Thoracic aorta (tissue), 2 donors: ENCODE results near the gene DNAH7. TPM values are rescaled to one million over a fixed set of nuclear protein-coding genes. Genes with fewer than 3 reads are reported as not detected.

ENCODE experiments used
- ATAC-seq: fragments of 150-250 bp; one replicate; pipeline ENCODE4 v1.8.0; 2017; ENCODE audit warnings: low read depth; ENCODE audit not compliant: insufficient number of reproducible peaks, low FRiP score
- DNase-seq: peaks from one replicate; pipeline ENCODE4 v3.0.0-alpha.2; 2020; ENCODE audit warnings: low spot score
- H3K27ac ChIP-seq, 2 donors: fragments of 200-600 bp; sonication (generic); 1 replicate in 1 of 2; 2 replicates in 1 of 2; pipeline ENCODE4 v1.5.1; 2016; ENCODE audit warnings: mild to moderate bottlenecking in 2 of 2, moderate library complexity in 2 of 2
- H3K27me3 ChIP-seq: fragments of 200-600 bp; sonication (generic); replicated peaks from 2 replicates; pipeline ENCODE4 v1.6.0; 2016; ENCODE audit warnings: mild to moderate bottlenecking; ENCODE audit not compliant: insufficient read depth
- H3K36me3 ChIP-seq: fragments of 200-600 bp; sonication (generic); one replicate; pipeline ENCODE4 v1.5.1; 2016
- H3K4me1 ChIP-seq, 2 donors: fragments of 200-600 bp; sonication (generic); 1 replicate in 1 of 2; 2 replicates in 1 of 2; pipeline versions ENCODE4 v1.5.1 to v1.6.0; 2016; ENCODE audit warnings: low read depth in 2 of 2, mild to moderate bottlenecking in 1 of 2; ENCODE audit not compliant: control insufficient read depth in 1 of 2
- H3K4me3 ChIP-seq: fragments of 200-600 bp; sonication (generic); 2 replicates; pipeline ENCODE4 v1.5.1; 2016; ENCODE audit warnings: mild to moderate bottlenecking
- H3K9me3 ChIP-seq: fragments of 200-600 bp; sonication (generic); 2 replicates; pipeline ENCODE4 v1.5.1; 2016
- CTCF ChIP-seq: fragments of 200-600 bp; sonication (generic); IDR thresholded peaks from one replicate; pipeline ENCODE4 v1.5.1; 2019; ENCODE audit warnings: antibody characterized with exemption
- total RNA-seq, 2 donors: library from RNA; depleted of rRNA; stranded (reverse); fragments of >200 nt; gene quantifications; one replicate each; pipeline versions ENCODE4 v1.1.0 to v1.2.3, GENCODE V29; 2016

Gene DNAH7
- total RNA-seq, 2 donors from 2014 or later, result 0.68 to 2.0 TPM

GRCh38 chr2:196046123-196046917 is 22.3 kb downstream of the DNAH7 start:
- H3K4me3 ChIP-seq, result no peak overlapping the region
- no peaks in the 10 kb centered on the region for H3K4me1 ChIP-seq
- H3K27ac ChIP-seq, result no peak overlapping the region

GRCh38 chr2:196041786-196042185 is 26.9 kb downstream of the DNAH7 start:
- Histone ChIP-seq H3K27ac (no peak overlapping the region), H3K4me3 (no peak overlapping the region), H3K9me3 (peaks cover 10% of the 10 kb centered on the region), H3K27me3 (no peaks in the 10 kb centered on the region), H3K36me3 (no peaks in the 10 kb centered on the region), H3K4me1 (no peaks in the 10 kb centered on the region)
- no peak for DNase-seq
- ATAC-seq, result no peak
- no peak for TF ChIP-seq CTCF

More at GRCh38 chr2:196046123-196046917, 22.3 kb downstream of the DNAH7 start:
- TF ChIP-seq CTCF, result no peak
- H3K9me3 ChIP-seq, result no peaks in the 10 kb centered on the region
- DNase-seq (no peak), ATAC-seq (no peak)
- no peaks in the 10 kb centered on the region for H3K27me3 ChIP-seq
- H3K36me3 ChIP-seq, result no peaks in the 10 kb centered on the region

GRCh38 chr2:196040218-196040617 is 28.4 kb downstream of the DNAH7 start:
- H3K27ac ChIP-seq, result no peak overlapping the region
- ATAC-seq (no peak), DNase-seq (no peak)
- peaks cover 10% of the 10 kb centered on the region for H3K9me3 ChIP-seq
- TF ChIP-seq CTCF, result no peak
- H3K27me3 ChIP-seq, result no peaks in the 10 kb centered on the region
- no peaks in the 10 kb centered on the region for H3K36me3 ChIP-seq
- H3K4me1 ChIP-seq, result no peaks in the 10 kb centered on the region
- no peak overlapping the region for H3K4me3 ChIP-seq

- H3K9me3 ChIP-seq, result peaks cover 10% of the 10 kb centered on the region
- TF ChIP-seq CTCF, result no peak
- ATAC-seq (no peak), DNase-seq (no peak)
- H3K4me3 ChIP-seq, result no peak overlapping the region
- H3K27ac ChIP-seq, result no peak overlapping the region
- H3K36me3 ChIP-seq, result no peaks in the 10 kb centered on the region
- no peaks in the 10 kb centered on the region for H3K4me1 ChIP-seq
- H3K27me3 ChIP-seq, result no peaks in the 10 kb centered on the region
Measured at GRCh38 chr2:196036442-196036841, 32.2 kb downstream of the DNAH7 start.

GRCh38 chr2:196018037-196018436 is 50.6 kb downstream of the DNAH7 start:
- Histone ChIP-seq H3K4me3 (no peak overlapping the region), H3K9me3 (no peaks in the 10 kb centered on the region), H3K36me3 (no peaks in the 10 kb centered on the region), H3K4me1 (no peaks in the 10 kb centered on the region), H3K27ac (no peak overlapping the region), H3K27me3 (no peaks in the 10 kb centered on the region)
- TF ChIP-seq CTCF, result no peak
- ATAC-seq (no peak), DNase-seq (no peak)
